HG02938 (cell line): Measurements from ENCODE around the gene MINDY2.
"Not testable (repeated sequence)": the region's sequence is repeated elsewhere in the genome, so short reads cannot be mapped to it uniquely, and the experiment has no call there.

ENCODE experiments used
- ATAC-seq: cut with Tn5 transposase; IDR thresholded peaks from one replicate; pipeline ENCODE4 v1.9.1; 2021; ENCODE audit warnings: mild to moderate bottlenecking, moderate library complexity; ENCODE audit not compliant: unreplicated experiment

Gene MINDY2

GRCh38 chr15:58877999-58878825 is 107.1 kb downstream of the MINDY2 start:
- ATAC-seq = no peak

DNA sequence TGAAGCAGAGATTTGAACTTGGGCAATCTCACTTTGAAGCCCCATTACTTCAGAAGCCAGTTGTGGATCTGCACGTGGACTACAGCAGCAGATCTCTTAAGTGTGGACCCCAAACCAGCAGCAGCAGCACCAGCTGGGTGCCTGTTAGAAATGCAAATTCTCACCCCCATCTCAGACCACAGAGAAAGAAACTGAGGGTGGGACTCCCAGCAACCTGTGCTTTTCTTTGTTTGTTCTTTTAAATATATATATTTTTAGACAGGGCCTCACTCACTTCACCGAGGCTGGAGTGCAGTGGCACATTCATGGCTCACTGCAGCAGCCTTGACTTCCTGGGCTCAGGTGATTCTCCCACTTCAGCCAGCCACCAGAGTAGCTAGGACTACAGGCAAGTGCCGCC is 109.2 kb downstream of the MINDY2 start:
- ATAC-seq = no peak

GRCh38 chr15:58882243-58882642 is 111.1 kb downstream of the MINDY2 start:
- ATAC-seq = no peak

DNA sequence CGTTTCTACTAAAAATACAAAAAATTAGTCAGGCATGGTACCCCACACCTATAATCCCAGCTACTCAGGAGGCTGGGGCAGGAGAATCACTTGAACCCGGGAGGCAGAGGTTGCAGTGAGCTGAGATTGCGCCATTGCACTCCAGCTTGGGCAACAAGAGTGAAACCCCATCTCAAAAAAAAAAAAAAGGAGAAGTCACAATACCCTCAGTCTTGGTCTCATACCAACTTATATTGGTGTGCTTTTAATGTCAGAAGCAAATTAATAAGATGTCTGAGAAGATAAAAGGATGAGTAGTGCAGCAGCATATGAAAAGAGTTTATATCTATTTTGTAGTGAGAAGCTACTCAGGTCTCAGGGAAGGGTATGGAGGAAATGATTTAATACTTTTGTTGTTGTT is 112.8 kb downstream of the MINDY2 start:
- not testable (repeated sequence) for ATAC-seq

DNA sequence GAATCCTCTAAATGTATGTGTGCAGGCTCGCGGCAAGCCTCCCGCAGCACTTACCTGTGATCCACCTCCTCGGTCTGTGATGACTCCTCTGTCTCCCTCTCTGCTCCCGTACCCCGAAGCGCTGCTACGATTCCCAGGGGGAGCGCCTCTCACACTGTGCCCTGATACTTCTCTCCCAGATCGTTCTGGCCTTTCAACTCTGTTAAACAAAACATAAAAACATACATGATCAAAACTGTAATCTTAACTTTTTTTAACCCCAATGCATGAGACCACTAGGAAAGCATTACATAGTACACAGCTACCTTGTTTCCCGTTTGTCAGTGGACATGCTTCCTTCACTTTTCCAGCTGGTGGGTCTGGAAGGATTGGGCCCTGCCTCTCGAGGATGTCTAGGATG is 115.8 kb downstream of the MINDY2 start:
- no peak for ATAC-seq

DNA sequence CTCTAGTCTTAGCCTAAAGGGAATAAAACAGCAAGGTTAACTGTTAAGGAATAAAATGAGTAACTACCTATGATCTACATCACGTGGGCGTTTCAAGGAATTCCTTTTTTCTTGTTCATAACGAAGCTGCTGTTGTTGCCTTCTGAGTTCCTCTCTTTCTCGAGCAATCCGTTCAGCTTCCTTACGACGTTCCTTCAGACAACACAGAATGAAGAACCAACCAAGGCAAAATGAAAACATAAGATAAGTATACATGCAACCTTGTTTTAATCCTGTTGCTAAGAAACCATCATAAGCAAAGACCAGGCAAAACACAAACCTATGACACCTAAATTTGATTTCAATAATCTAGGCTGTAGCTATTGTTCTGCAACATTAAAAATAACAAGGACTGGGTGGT is 118.3 kb downstream of the MINDY2 start:
- no peak for ATAC-seq

DNA sequence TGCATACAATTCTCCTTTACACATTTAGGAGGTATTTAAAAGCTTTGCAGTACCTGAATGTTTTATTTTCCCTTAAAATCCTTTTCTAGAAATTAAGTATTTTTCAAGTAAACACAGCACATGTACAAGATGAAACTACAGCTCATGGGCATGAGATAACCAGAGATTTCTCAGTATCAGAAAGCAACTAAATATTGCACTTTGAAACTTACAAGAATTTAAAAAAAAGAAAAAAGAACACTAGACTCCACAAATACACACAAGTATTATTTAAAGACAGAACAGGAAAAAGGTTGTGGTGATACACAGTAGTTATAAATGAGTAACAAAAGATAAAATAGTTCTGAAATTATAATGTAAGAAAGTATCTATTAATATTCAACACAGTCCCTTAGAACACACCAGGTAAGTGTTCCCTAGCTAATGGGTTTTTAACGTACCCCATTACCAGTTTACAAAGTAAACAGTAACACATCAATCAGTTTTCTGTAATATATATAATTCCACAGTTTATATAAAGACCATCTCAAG is 127.1 kb downstream of the MINDY2 start:
- no peak for ATAC-seq

DNA sequence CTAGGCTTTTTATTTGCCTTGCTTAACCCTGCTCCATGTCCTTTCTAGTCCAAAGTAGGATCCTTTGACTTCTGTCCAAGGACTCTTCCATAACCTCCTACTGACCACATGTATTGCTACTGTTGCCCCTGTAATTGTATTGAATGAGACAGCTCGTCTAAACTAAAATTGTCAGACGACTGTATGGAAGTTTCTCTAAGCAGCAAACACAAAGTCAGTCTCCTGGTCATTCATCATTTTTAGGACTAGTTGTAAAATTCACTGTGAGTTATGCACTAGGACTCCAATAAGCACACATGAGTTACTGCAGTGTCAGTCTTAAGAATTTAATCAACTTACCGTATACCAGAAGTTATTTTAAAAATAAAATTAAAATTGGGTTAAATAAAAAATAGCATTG is 129.5 kb downstream of the MINDY2 start:
- ATAC-seq = no peak

DNA sequence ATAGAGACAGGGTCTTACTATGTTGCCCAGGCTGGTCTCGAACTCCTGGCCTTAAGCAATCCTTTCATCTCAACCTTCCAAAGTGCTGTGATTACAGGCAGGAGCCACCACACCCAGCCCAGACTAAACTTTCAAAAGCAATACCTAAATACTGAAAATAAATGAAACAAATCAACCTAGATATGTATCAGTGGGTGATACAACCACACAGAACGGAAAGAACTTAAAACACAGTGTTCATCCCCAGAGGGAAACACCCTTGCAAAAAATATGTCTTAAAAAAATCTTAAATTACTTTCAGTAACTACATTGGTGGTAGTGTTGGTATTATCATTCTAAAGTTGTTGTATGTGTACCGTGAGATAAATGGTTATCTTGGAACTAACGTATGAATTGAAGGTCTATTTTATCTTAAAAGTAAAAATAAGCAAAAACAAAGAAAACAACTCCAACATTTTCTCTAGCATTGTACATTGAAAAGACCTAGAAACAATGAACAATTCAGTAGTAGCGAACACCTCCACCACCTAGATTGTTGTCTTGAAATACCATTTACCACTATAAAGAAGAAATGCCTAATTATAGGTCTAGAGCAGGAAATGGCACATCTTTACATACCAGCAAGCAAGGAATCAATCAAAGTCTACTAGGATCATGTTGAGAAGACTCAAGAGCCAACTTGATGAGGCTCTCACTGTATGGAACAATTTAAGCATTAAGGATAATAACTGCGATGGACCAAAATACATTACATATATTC is 137.6 kb downstream of the MINDY2 start:
- no peak for ATAC-seq

DNA sequence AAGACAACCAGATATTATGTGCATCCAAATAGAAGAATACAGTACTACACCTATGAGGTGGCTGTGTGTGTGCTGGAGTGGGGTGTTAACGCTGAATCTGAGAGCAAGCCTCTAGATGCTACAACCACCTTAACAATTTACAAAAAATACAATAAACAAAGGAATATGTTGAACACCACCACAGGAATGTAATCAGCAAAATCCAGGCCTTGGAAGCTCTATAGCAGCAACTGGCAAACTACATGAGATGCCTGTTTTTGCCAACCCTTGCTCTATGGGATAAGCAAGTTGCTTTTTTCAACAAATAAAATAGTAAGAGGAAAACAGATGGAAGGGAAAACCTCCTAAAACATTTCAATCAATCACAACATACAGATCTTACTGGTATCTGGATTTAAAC is 138.5 kb downstream of the MINDY2 start:
- ATAC-seq = no peak

DNA sequence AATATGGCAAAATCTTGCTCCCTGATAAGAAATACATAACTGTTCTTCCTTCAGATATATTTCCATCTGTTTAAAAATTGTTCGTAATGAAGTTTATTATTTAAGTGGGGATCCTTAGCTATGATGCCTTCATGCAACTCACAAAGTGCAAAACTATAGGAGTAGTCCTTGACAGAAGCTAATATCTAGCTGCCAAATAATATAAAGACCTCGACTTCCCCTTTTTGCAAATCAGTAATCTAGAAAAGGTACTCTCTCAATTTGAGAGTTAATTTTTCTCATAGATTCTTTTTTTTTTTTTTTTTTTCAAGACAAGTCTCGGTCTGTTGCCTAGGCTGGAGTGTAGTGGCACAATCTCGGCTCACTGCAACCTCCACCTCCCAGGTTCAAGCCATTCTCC is 139.4 kb downstream of the MINDY2 start:
- no peak for ATAC-seq
